GM23248 (cell line): ENCODE results near the gene NEMF. TPM values are rescaled to one million over a fixed set of nuclear protein-coding genes. Genes with fewer than 3 reads are reported as not detected.

Experiments
- DNase-seq: peaks from one replicate; pipeline ENCODE4 v3.0.0-alpha.2; 2015
- H2AFZ ChIP-seq: fragments of 200-600 bp; sonication (generic); 2 replicates; pipeline ENCODE4 v1.6.1; 2016; ENCODE audit warnings: antibody characterized with exemption
- H3F3A ChIP-seq: fragments of 200-600 bp; sonication (generic); 2 replicates; pipeline ENCODE4 v1.6.1; 2016; ENCODE audit warnings: mild to moderate bottlenecking, antibody characterized with exemption, mixed run types; ENCODE audit not compliant: insufficient read depth
- H3K27ac ChIP-seq: fragments of 200-600 bp; sonication (generic); 2 replicates; pipeline ENCODE4 v1.5.1; 2016; ENCODE audit warnings: mild to moderate bottlenecking
- H3K27me3 ChIP-seq: fragments of 200-600 bp; sonication (generic); replicated peaks from 2 replicates; pipeline ENCODE4 v1.6.1; 2016; ENCODE audit warnings: mild to moderate bottlenecking; ENCODE audit not compliant: insufficient read depth
- H3K36me3 ChIP-seq: fragments of 200-600 bp; sonication (generic); 2 replicates; pipeline ENCODE4 v1.6.1; 2016; ENCODE audit warnings: low read depth, mild to moderate bottlenecking
- H3K4me1 ChIP-seq: fragments of 200-600 bp; sonication (generic); 2 replicates; pipeline ENCODE4 v1.6.1; 2016; ENCODE audit warnings: mild to moderate bottlenecking; ENCODE audit not compliant: insufficient read depth
- H3K4me2 ChIP-seq: fragments of 200-600 bp; sonication (generic); one replicate; pipeline ENCODE4 v1.6.1; 2016; ENCODE audit warnings: mild to moderate bottlenecking; ENCODE audit not compliant: unreplicated experiment
- H3K4me3 ChIP-seq: fragments of 200-600 bp; sonication (generic); 2 replicates; pipeline ENCODE4 v1.5.1; 2016; ENCODE audit warnings: mild to moderate bottlenecking
- H3K79me2 ChIP-seq: fragments of 200-600 bp; sonication (generic); 2 replicates; pipeline ENCODE4 v1.6.1; 2016; ENCODE audit warnings: mild to moderate bottlenecking; ENCODE audit not compliant: insufficient read depth
- H3K9ac ChIP-seq: fragments of 200-600 bp; sonication (generic); 2 replicates; pipeline ENCODE4 v1.6.1; 2016; ENCODE audit warnings: mild to moderate bottlenecking
- H3K9me2 ChIP-seq: fragments of 200-600 bp; sonication (generic); 2 replicates; pipeline ENCODE4 v1.6.1; 2016; ENCODE audit warnings: mixed run types, mild to moderate bottlenecking, moderate library complexity; ENCODE audit not compliant: insufficient read depth
- H3K9me3 ChIP-seq: fragments of 200-600 bp; sonication (generic); one replicate; pipeline ENCODE4 v1.6.1; 2017; ENCODE audit warnings: low read depth
- H4K20me1 ChIP-seq: fragments of 200-600 bp; sonication (generic); 2 replicates; pipeline ENCODE4 v1.6.0; 2016; ENCODE audit not compliant: insufficient read depth
- EZH2 ChIP-seq: fragments of 200-600 bp; sonication (generic); IDR thresholded peaks from 2 replicates; pipeline ENCODE4 v1.6.1; 2018; ENCODE audit warnings: antibody characterized with exemption, mild to moderate bottlenecking; ENCODE audit not compliant: insufficient read depth, poor library complexity, severe bottlenecking
- EZH2phosphoT487 ChIP-seq: fragments of 200-600 bp; sonication (generic); IDR thresholded peaks from 2 replicates; pipeline ENCODE4 v1.6.1; 2018; ENCODE audit warnings: antibody characterized with exemption, moderate library complexity, mild to moderate bottlenecking, low read depth; ENCODE audit not compliant: insufficient read depth
- WGBS, 2 experiments: methylation state at CpG; one replicate each; pipeline ENCODE4 v1.1.6; 2015 to 2017; ENCODE audit warnings: low lambda C conversion rate in 2 of 2, low coverage in 1 of 2; ENCODE audit errors: missing lambda C conversion rate in 2 of 2; 5-methylcytosine and 5-hydroxymethylcytosine counted together
- in situ Hi-C: fragments of 300-500 bp; cut with MboI; formaldehyde crosslinking; loops from 2 replicates; pipeline ENCODE4 v1.15.0; 2020
- polyA plus RNA-seq: library from polyadenylated mRNA; unstranded; fragments of >200 nt; fragmentation: Nextera tagmentation; extraction: Ambion mirVana; gene quantifications from 2 replicates; pipeline ENCODE4 v1.2.1, GENCODE V29; 2016
- total RNA-seq: library from RNA; depleted of rRNA; stranded (reverse); fragments of >200 nt; shearing (Covaris generic); gene quantifications from 2 replicates; pipeline ENCODE4 v1.2.3, GENCODE V29; 2014; rRNA removed

Gene NEMF, protein sequence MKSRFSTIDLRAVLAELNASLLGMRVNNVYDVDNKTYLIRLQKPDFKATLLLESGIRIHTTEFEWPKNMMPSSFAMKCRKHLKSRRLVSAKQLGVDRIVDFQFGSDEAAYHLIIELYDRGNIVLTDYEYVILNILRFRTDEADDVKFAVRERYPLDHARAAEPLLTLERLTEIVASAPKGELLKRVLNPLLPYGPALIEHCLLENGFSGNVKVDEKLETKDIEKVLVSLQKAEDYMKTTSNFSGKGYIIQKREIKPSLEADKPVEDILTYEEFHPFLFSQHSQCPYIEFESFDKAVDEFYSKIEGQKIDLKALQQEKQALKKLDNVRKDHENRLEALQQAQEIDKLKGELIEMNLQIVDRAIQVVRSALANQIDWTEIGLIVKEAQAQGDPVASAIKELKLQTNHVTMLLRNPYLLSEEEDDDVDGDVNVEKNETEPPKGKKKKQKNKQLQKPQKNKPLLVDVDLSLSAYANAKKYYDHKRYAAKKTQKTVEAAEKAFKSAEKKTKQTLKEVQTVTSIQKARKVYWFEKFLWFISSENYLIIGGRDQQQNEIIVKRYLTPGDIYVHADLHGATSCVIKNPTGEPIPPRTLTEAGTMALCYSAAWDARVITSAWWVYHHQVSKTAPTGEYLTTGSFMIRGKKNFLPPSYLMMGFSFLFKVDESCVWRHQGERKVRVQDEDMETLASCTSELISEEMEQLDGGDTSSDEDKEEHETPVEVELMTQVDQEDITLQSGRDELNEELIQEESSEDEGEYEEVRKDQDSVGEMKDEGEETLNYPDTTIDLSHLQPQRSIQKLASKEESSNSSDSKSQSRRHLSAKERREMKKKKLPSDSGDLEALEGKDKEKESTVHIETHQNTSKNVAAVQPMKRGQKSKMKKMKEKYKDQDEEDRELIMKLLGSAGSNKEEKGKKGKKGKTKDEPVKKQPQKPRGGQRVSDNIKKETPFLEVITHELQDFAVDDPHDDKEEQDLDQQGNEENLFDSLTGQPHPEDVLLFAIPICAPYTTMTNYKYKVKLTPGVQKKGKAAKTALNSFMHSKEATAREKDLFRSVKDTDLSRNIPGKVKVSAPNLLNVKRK
- total RNA-seq (31.9 and 56.5 TPM in 2 replicates), polyA plus RNA-seq (55.2 and 65.9 TPM in 2 replicates)

DNA sequence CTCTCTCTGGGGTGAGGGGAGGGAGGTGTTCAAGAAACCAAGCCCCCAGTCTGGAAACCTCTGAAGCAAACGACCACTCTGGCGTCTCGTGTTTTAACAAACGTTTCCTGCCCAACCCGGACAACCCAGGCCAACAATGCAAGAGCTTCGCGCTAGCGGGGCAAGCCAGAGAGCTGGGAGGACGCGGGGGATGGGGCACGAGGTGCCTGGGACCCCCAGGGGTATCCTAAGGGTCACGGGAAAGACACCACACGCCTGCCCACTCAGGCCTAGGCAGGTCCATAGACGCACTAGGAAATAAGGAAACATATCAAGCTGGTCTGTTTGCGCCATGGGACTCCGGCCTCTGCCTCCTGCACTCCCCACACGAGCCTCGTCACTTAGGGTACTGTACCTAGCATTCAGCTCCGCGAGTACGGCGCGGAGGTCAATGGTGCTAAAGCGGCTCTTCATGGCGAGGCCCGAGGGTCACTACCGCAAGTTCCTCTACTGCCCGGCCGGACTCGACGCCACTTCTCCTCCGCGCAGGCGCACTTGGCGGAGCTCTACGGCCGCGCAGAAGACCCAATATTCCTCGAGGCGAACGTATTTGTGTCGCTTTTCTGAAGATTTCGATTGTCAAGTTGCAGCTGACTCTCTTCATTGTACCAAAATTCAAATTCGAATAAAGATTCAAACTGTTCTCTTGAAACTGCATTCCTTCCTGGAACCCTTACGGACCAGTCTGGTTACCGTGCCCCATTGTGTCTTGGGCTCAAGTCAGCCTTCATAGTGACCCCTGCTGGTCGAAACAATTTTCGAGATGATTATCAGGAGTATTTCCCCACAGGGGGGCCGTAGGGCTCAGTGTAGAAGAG, at the start of gene NEMF:
Gene NEMF (minus strand): TSS at position 488 of the 857 bp plus-strand sequence. CDS start 35 bp downstream, at position 453.
- Histone ChIP-seq H3K27me3 (no peaks in the 10 kb centered on the region), H3K4me1 (peaks cover 16% of the 10 kb centered on the region), H4K20me1 (no peaks in the 10 kb centered on the region), H3F3A (peaks cover 7% of the 10 kb centered on the region), H3K36me3 (peaks cover 28% of the 10 kb centered on the region; the same call in 1 of the 2 replicates), H3K9me2 (no peaks in the 10 kb centered on the region), H3K9ac (peak within 1 kb of the TSS; percentile 96), H3K4me2 (peak within 1 kb of the TSS; percentile 97), H3K79me2 (peaks cover 52% of the 10 kb centered on the region), H3K27ac (peak within 1 kb of the TSS; percentile 60), H3K9me3 (no peaks in the 10 kb centered on the region), H2AFZ (peak within 1 kb of the TSS; percentile 86), H3K4me3 (peak within 1 kb of the TSS; percentile 94)
- DNase-seq = peak; percentile 91
- 1% methylated on average over 47 to 48 of the region's 49 CpGs for WGBS, 2 experiments
- TF ChIP-seq EZH2phosphoT487 (no peak), EZH2 (no peak)
- in situ Hi-C loops = loop anchor here (25.0 kb wide), 1 partner anchor 685 kb away; the partner anchor contains the start of gene MAP4K5

GRCh38 chr14:49900973-49901372, 48.4 kb upstream of the NEMF start:
- Histone ChIP-seq H3K9ac (no peak overlapping the region), H4K20me1 (no peaks in the 10 kb centered on the region; the same call in 1 of the 2 replicates), H3F3A (peaks cover 41% of the 10 kb centered on the region), H3K27ac (no peak overlapping the region), H3K4me3 (no peak overlapping the region), H2AFZ (no peak overlapping the region), H3K27me3 (no peaks in the 10 kb centered on the region), H3K9me2 (no peaks in the 10 kb centered on the region), H3K4me1 (peaks cover 23% of the 10 kb centered on the region), H3K4me2 (no peak overlapping the region), H3K36me3 (0 out of 2 replicates have a peak, but pooled peaks cover 12% of the 10 kb centered on the region), H3K9me3 (no peaks in the 10 kb centered on the region), H3K79me2 (peaks cover 38% of the 10 kb centered on the region)
- in situ Hi-C loops = no loop called here
- WGBS, 2 experiments = 100% methylated on average over 1 of the region's 1 CpG
- TF ChIP-seq EZH2phosphoT487 (no peak), EZH2 (no peak)
- no peak for DNase-seq

DNA sequence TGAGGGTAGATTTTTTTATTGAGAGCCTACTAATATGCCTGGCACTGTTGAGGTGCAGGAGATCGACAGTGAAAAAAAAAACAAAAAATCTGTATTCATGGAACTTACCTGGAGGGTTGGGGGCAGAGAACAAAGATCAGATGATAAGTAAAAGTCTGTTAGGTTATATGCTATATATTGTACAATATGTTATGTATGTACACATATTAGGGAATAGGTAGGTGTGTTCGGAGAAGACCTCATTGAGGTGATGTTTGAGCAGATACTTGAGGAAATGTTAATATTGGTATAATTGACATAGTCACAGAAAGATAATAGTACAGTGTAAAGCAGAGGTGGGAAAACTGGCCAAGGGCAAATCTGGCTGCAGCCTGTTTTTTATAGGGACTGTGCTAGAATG, 45.9 kb upstream of the NEMF start:
- in situ Hi-C loops = no loop called here
- WGBS, 2 experiments = 97 to 99% methylated on average over 2 of the region's 2 CpGs

More for the DNA sequence above, 45.9 kb upstream of the NEMF start:
- peaks cover 12% of the 10 kb centered on the region; the same call in 1 of the 2 replicates for H4K20me1 ChIP-seq
- peak overlapping the region; percentile 97; the same call in 1 of the 2 replicates for H3K4me3 ChIP-seq
- peaks cover 34% of the 10 kb centered on the region for H3K36me3 ChIP-seq
- H3K27ac ChIP-seq = 0 out of 2 replicates have a peak overlapping the region, but pooled peaks have one; percentile 6
- H3K9me3 ChIP-seq = no peaks in the 10 kb centered on the region
- H3K27me3 ChIP-seq = no peaks in the 10 kb centered on the region
- no peak overlapping the region for H2AFZ ChIP-seq
- H3K79me2 ChIP-seq = peaks cover 62% of the 10 kb centered on the region
- peak overlapping the region; percentile 100 for H3K4me2 ChIP-seq
- H3K9me2 ChIP-seq = no peaks in the 10 kb centered on the region
- TF ChIP-seq EZH2phosphoT487 = no peak
- no peak for TF ChIP-seq EZH2
- H3F3A ChIP-seq = peaks cover 65% of the 10 kb centered on the region
- 0 out of 2 replicates have a peak overlapping the region, but pooled peaks have one; percentile 100 for H3K9ac ChIP-seq
- no peak for DNase-seq
- peaks cover 23% of the 10 kb centered on the region for H3K4me1 ChIP-seq
